Breast epithelium (tissue), 3 donors: Measurements from ENCODE around the gene UGT1A7.

Source experiments
- POLR2A ChIP-seq: fragments of 450-650 bp; IDR thresholded peaks from one replicate; pipeline ENCODE4 v1.6.1; 2016; ENCODE audit warnings: antibody characterized with exemption, mild to moderate bottlenecking, moderate library complexity
- POLR2AphosphoS5 ChIP-seq, 3 donors: sonication (generic); formaldehyde crosslinking; IDR thresholded peaks; one replicate each; pipeline ENCODE4 v1.6.1; 2017; ENCODE audit warnings: antibody characterized with exemption in 3 of 3
- TF ChIP-seq, protein P1 (sequence below), 3 donors: fragments of 450-650 bp; IDR thresholded peaks; one replicate each; pipeline ENCODE4 v1.5.1; 2016 to 2017; ENCODE audit warnings: antibody characterized with exemption in 3 of 3, mild to moderate bottlenecking in 3 of 3, moderate library complexity in 3 of 3

DNA sequence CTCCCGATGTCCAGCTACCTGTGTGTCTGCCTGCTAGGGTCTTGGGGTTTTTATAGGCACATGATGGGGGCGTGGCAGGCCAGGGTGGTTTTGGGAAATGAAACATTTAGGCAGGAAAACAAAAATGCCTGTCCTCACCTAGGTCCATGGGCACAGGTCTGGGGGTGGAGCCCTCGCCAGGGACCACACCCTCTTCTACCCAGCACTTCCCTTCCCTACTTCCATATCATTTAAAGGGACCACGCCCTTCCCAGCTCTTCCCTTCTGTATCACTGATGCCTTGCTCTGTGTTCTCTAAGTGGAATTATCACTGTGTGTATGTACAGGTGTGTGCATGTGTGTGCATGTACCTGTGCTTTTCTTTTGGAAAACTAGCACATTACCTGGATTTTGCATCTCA, 84.7 kb downstream of the UGT1A7 start:
- TF ChIP-seq, protein P1, sequence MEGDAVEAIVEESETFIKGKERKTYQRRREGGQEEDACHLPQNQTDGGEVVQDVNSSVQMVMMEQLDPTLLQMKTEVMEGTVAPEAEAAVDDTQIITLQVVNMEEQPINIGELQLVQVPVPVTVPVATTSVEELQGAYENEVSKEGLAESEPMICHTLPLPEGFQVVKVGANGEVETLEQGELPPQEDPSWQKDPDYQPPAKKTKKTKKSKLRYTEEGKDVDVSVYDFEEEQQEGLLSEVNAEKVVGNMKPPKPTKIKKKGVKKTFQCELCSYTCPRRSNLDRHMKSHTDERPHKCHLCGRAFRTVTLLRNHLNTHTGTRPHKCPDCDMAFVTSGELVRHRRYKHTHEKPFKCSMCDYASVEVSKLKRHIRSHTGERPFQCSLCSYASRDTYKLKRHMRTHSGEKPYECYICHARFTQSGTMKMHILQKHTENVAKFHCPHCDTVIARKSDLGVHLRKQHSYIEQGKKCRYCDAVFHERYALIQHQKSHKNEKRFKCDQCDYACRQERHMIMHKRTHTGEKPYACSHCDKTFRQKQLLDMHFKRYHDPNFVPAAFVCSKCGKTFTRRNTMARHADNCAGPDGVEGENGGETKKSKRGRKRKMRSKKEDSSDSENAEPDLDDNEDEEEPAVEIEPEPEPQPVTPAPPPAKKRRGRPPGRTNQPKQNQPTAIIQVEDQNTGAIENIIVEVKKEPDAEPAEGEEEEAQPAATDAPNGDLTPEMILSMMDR (IDR thresholded peaks at IDR 0.05) = no peak
- TF ChIP-seq POLR2AphosphoS5 (IDR thresholded peaks at IDR 0.05) (no peak), POLR2A (no peak)
